CD1c-positive myeloid dendritic cell (primary cell): ENCODE results near the gene OSBPL3.

Experiments
- DNase-seq: peaks from one replicate; pipeline ENCODE4 v3.0.0-alpha.2; 2016; ENCODE audit errors: extremely low spot score

OSBPL3 gene

DNA sequence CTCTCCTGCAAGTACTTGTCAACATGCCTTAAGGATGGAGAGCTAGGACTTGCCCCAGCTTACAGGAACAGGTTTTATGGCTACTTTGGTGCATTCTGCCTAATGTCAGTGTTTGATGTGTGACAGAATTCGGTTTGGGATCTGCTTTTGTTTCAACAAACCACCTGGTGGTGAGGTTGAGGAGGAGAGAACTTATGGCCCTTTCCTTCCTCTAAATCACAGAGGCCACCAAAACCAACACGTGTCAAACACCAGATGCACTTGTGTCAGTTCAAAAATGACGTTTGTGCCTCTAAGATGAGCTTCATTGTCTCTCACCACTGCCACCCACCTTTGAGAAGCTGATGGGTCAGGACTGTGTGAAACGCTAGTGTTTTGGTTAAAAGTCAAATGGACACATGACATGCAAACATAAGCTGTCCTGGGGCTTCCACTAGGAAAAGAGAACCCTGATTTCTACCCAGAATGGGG, 83.9 kb downstream of the OSBPL3 start:
- DNase-seq: peak; percentile 55

GRCh38 chr7:24894429-24895221, 85.4 kb downstream of the OSBPL3 start:
- DNase-seq: no peak

DNA sequence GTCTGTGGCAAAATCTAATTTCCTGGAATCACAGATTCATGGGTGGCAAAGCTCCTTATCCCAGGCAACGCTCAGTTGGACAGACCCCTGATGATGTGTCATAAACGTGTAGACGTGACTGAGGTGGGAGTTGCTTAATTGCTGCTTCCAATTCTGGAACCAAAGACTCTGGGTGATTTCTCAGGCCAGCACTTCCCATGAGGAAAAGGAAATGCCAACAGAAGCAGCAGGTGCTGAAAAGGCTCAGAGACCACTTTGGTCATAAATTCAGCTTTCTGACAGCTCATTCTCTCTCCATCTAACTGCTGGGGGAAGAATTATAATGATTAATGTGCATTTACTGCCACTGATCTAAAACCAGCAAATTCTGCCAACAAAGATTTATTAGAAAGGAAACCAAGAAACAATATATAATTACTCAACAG, 88.7 kb downstream of the OSBPL3 start:
- no peak for DNase-seq

GRCh38 chr7:24889611-24890010, 90.4 kb downstream of the OSBPL3 start:
- DNase-seq: no peak

DNA sequence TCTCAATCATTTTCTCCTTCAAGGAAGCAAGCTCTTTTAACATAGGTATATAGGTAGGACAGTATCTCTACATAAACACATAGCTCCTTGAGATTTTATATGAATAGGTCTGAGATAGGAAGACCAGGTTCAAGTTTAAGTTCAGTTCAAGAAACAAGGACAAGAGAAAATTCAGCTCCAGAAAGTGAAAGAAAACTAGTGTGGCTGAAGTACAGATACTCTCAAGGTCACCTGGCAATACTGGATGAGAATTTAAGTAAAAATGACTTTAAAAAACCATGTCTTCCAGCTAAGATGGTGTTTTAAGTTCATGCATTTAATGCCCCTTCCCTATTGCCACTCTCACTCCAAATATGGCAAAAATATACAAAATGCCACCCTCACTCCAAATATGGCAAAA, 91.3 kb downstream of the OSBPL3 start:
- DNase-seq: no peak

- DNase-seq: no peak
Measured at GRCh38 chr7:24885716-24886115, 94.3 kb downstream of the OSBPL3 start.

DNA sequence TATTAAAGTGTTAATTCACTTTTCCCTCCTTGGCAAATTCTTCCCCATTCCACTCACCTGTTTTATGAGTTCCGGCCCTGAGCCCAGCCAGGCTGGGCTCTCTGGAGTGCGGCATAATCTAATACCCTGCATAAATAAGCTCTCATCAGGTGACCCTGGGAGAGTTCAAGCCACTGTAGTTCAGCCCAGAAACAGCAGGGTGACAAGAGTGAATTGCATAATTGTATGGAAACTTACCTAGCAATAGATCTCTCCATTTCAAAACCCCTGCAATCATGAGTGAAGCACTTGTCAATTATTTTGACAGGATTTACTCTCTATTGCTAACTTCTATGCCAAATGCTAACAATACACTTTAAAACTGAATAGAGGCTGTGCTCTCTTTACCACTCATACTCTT, 94.7 kb downstream of the OSBPL3 start:
- DNase-seq: no peak

DNA sequence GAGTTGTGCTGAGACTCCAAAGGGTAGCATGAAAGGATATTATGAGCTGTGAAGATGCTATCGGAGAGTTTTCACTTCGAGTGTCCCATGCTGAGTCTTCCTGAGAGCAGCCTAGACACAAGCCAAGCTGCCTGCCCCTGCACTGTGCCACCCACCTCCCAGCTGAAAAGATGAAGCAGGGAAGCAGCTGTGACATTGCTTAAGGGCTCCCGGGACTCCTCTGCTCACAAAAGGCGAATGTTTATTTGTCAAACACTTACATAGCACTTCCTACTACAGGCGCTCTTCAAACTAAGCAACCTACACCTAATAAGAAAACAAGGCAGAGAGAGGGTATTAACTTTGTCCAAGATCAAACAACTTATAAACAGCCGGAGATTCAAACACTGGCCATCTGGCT, 95.6 kb downstream of the OSBPL3 start:
- DNase-seq: peak; percentile 7

DNA sequence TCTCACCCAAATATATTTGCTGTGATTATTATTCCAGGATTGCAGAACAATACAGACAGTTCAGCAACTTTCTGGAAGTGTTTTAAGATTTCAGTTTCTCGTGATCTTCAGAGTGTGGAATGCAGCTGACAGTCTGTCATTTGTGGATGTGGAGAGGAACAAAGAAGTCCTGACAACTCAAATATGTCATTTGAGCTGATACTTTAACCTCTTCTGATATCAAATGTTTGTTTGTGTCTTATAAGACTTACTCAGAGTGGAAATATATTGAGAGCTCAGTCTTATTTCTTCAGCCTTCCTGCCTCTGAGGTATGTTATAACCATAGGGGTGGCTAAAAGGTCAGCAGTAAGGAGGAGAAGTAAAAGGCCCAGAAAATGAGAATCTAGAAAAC, 96.4 kb downstream of the OSBPL3 start:
- no peak for DNase-seq

- peak; percentile 23 for DNase-seq
Measured at GRCh38 chr7:24882989-24883621, 96.9 kb downstream of the OSBPL3 start.

DNA sequence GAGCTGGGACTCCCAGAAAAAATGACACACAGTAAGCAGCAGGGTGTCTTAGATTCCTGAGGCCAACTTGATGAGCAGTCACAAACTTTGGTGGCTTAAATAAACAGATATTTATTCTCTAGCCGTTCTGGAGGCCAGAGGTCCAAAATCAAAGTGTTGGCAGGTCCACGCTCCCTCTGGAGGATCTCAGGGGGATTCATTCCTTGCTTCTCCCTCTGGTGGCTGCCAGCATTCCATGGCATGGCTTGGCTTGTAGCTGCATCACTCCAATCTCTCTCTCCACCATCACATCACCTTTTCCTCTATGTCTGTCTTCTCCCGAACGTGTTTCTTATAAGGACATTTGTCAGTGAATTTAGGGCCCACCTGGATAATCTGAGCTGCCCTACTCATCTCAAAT, 98.4 kb downstream of the OSBPL3 start:
- DNase-seq: no peak

GRCh38 chr7:24880886-24881285, 99.1 kb downstream of the OSBPL3 start:
- DNase-seq: no peak

GRCh38 chr7:24879291-24879690, 100.7 kb downstream of the OSBPL3 start:
- no peak for DNase-seq

DNA sequence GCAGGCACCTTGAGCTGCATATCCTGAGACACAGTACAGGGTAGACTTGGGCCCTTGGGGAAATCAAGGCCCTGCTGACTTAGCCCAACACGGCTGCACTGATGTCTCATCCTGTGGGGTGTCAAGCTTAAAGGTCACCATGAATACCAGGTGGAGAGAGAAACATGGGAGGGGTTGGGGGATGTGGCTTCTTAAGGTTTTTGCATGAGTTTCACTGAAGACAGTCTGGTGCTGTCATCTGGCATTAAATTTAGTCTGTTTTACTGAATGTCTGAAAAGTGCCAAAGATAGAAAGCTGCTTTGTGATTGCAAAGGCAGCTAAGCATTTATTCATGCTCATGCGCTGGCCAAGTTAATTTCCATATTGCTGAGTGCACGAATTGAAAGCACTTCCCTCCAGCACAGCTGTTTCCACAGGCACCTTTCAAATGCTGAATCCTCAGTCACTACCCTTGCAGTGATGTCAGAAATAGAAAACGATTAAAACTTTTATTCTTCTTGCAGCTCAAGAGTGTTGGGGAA, 102.1 kb downstream of the OSBPL3 start:
- no peak for DNase-seq

DNA sequence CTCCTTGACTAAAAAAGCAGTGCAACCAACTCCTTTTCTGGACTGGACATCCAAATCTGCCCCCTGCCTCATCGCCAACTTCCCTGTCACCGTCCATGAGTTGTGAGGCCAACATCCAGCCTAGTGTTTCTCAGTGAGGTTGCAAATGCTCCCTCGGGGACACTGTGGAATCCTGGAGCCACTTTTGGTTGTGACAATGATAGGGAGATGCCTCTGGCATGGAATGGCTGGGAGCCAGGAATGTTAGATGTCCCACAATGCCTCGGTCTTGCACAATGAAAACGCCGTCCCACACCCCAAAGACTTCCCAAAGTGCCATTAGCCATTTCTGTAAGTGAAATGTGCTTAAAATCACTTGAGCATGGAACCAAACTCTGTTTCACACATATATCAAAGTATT, 105.2 kb downstream of the OSBPL3 start:
- no peak for DNase-seq

- no peak for DNase-seq
Measured at GRCh38 chr7:24873944-24874343, 106.0 kb downstream of the OSBPL3 start.

- DNase-seq: peak; percentile 29
Measured at GRCh38 chr7:24871770-24872169, 108.2 kb downstream of the OSBPL3 start.

- DNase-seq: no peak
Measured at GRCh38 chr7:24870766-24871165, 109.2 kb downstream of the OSBPL3 start.

DNA sequence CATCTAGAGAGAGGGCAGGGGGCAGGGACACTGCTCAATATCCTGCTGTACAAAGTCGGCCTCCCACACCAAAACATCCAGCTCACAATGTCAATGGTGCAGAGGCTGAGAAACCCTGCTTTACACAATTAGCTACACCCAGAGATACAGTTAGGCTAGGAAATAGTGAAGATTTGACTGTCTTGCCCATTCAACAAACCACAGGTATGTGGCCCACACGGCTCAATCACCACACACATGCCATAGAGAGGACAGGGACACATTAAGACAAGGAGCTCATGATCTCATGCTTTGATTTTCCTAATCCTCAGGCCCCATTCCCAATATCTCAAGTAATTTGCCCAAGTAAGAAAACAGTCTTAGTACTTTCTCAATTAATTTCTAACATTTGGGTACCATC, 110.4 kb downstream of the OSBPL3 start:
- DNase-seq: no peak

GRCh38 chr7:24868741-24869140, 111.2 kb downstream of the OSBPL3 start:
- no peak for DNase-seq

DNA sequence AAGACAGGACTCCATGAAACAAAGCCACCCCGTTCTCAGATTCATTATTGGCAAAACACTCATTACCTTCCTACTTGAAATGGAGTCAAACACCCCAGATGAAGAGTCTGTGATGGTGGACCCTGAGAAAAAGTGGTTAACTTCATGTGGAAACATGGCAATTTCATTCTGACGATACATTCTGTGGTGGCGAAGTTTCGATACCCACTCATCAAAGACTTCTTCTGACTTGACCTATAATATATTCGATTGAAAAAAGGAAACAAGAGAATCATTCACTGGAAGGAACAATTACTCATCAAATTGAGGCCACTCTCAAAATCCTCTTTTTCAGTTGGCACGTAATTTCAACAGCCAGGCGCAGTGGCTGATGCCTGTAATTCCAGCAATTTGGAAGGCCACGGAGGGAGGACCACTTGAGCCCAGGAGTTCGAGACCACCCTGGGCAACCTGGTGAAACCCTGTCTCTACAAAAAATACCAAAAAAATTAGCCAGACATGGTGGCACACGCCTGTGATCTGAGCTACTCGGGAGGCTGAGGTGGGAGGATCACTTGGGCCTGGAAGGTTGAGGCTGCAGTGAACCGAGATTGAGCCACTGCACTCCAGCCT, 113.9 kb downstream of the OSBPL3 start:
- peak; percentile 62 for DNase-seq

DNA sequence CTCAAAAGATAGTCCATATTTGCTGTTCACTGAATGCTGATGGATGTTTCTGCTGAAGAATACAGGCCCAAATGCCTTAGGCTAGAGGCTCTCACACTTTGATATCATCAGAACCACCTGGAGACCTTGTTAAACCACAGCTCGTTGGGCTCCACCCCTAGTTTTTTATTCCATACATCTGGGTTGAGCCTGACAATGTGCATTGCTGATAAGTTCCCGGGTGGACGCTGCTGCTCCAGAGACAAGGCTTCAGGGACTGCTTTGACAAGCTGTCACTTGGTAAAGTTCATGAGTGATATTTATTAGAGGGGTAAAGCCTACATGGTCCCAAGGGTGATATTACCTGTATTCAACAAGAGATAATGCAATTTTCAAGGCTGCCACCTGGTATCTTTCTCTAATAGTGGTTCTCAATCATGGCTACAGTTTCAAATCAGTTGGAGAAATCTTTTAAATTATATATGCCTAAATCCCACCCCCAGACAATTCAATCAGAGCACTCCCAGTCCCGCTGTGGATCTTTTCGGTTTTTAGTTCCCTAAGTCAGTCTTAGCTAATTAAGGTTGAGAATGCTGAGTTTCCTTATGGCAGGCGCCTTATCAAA, 115.7 kb downstream of the OSBPL3 start:
- no peak for DNase-seq
